IPS-18a (cell line): ENCODE results near the gene CDCP1.

ENCODE experiments used
- H3K27ac ChIP-seq: one replicate; pipeline ENCODE4 v1.5.1; 2013; ENCODE audit warnings: low read length
- H3K27me3 ChIP-seq: one replicate; pipeline ENCODE4 v1.6.1; 2013; ENCODE audit warnings: mild to moderate bottlenecking, low read length; ENCODE audit not compliant: control insufficient read depth, insufficient read depth
- H3K36me3 ChIP-seq: one replicate; pipeline ENCODE4 v1.6.1; 2013; ENCODE audit warnings: low read depth, low read length; ENCODE audit not compliant: control insufficient read depth
- H3K4me1 ChIP-seq: one replicate; pipeline ENCODE4 v1.6.1; 2013; ENCODE audit warnings: low read depth, low read length; ENCODE audit not compliant: control insufficient read depth
- H3K4me3 ChIP-seq: one replicate; pipeline ENCODE4 v1.5.1; 2013; ENCODE audit warnings: low read length
- H3K9ac ChIP-seq: one replicate; pipeline ENCODE4 v1.6.1; 2013; ENCODE audit warnings: mild to moderate bottlenecking, low read length, moderate library complexity
- H3K9me3 ChIP-seq: one replicate; pipeline ENCODE4 v1.6.1; 2013; ENCODE audit warnings: low read depth, low read length; ENCODE audit not compliant: control insufficient read depth

CDCP1 gene

DNA sequence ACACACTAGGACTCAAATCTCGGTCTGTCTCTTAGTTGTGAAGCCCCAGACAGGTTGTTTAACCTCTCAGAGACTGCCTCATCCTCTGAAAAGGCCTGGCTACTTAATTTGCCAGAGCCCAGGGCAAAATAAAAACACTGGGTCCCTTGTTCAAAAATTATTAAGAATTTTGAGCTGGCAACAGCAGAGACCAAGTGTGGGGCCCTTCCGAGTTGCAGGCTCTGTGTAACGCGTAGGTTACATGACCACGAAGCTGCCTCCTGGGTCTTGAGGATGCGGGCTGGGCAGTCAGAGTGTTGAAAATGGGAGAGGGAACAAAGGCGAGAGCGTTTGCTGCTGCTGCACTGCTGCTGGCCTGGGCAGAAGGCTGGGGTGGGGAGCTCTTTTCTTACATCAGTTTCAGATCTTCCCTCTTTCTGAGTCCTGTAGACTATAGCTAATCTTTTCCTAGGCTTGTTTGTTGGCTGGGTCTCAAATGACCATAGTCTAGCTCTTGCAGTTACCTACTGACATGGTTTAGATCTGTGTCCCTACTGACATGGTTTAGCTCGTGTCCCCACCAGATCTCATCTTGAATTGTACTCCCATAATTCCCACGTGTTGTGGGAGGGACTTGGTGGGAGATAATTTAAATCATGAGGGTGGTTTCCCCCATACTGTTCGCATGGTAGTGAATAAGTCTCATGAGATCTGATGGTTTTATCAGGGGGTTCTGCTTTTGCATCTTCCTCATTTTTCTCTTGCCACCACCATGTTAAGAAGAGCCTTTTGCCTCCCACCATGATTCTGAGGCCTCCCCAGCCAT lies 70.2 kb downstream of the CDCP1 start:
- no peaks in the 10 kb centered on the region for H3K27me3 ChIP-seq
- no peaks in the 10 kb centered on the region for H3K4me1 ChIP-seq

DNA sequence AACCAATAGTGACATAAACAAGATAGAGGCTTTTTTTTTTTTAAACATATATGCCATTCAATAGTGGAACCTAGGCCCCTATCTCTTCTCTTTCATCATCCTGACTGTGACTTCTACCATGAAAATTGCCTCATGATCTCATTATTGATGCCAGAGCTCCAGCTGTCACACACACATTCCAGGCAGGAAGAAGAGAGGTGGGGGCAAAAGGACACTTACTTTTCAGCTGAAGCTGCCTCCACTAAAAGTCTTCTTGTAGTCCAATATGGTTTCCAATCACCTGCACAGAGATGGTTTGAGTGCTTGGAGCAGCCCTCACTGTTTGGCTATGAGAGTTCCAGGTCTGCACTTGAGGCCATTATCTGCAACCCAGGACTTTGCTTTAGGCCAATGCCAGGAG lies 75.1 kb downstream of the CDCP1 start:
- Histone ChIP-seq H3K27ac (no peak overlapping the region), H3K4me1 (no peaks in the 10 kb centered on the region), H3K36me3 (no peaks in the 10 kb centered on the region), H3K9ac (no peak overlapping the region), H3K4me3 (no peak overlapping the region), H3K9me3 (no peaks in the 10 kb centered on the region), H3K27me3 (no peaks in the 10 kb centered on the region)

More for the DNA sequence above, 70.2 kb downstream of the CDCP1 start:
- Histone ChIP-seq H3K4me3 (no peak overlapping the region), H3K36me3 (no peaks in the 10 kb centered on the region), H3K9me3 (no peaks in the 10 kb centered on the region), H3K27ac (no peak overlapping the region), H3K9ac (no peak overlapping the region)

DNA sequence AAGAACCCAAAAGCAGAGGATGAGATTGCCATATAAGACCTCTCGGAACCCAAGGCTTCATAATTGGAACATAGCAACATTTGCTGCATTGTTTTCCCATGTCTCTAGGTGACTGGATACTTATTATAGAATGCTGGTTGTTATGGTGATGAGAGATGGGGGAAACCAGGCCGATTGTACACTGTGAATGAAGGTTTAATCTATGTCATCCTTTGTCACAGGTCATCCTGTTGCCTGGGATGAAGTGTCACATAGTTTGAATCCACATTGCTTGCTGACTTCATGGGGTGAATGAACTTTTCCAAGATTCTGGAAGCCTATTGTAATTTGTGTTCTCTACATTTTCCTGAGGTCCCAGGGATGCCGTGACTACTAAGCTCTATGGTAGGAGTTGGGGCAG lies 78.2 kb downstream of the CDCP1 start:
- H3K27me3 ChIP-seq, result no peaks in the 10 kb centered on the region
- H3K9me3 ChIP-seq, result no peaks in the 10 kb centered on the region
- H3K36me3 ChIP-seq, result no peaks in the 10 kb centered on the region
- H3K9ac ChIP-seq, result no peak overlapping the region
- no peaks in the 10 kb centered on the region for H3K4me1 ChIP-seq
- no peak overlapping the region for H3K27ac ChIP-seq
- H3K4me3 ChIP-seq, result no peak overlapping the region

DNA sequence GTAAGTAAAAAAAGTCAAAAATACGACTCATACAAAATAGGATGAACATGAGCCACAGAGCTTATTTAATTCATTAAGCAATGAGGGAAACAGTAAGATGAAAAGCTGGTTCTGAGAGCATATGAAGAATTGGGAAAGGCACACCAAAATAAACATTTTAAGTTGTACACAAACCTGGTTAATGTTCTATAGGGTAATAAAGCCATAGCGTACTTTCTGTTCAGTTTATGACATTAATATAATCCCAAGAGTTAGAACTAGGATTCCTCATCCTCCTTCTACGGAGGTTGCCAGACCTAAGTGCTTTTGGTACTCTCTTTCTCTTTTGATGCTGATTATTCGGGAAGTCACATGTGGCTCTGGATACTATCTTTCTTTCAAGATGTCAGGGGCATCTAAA lies 78.7 kb downstream of the CDCP1 start:
- Histone ChIP-seq H3K4me1 (no peaks in the 10 kb centered on the region), H3K27ac (no peak overlapping the region), H3K9me3 (no peaks in the 10 kb centered on the region), H3K4me3 (no peak overlapping the region), H3K36me3 (no peaks in the 10 kb centered on the region), H3K27me3 (no peaks in the 10 kb centered on the region), H3K9ac (no peak overlapping the region)

DNA sequence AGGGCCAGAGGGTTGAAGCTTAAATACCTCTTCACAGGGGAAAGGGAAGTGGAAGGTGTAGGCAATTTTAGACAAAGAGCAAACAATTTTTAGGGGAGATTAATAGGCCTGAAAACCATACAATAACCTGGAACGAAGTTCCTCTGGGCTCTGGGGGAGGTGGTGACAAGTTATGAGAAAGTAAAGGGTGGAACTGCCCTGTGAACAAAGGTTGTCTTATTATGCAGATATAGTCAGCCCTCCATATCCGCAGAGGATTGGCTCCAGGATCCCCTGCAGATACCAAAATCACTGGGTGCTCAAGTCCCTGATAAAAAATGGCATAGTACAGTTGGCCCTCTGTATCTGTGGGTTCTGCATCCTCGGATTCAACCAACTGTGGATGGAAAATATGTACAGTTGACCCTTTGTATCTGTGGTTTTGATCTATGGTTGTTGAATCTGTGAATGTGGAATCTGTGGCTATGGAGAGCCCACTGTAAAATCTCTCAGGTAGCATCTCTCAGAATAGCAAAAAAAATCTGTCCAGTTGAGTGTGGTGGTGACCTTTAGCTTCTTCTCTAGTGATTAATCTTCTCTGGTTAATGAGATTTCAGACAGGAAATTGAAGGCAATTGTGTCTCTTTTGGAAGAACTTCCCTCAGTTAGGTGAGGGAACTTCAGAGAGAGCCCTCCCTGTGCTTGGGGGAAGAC lies 79.9 kb downstream of the CDCP1 start:
- Histone ChIP-seq H3K27me3 (peaks cover 3% of the 10 kb centered on the region), H3K9me3 (no peaks in the 10 kb centered on the region), H3K9ac (no peak overlapping the region), H3K4me1 (no peaks in the 10 kb centered on the region), H3K36me3 (no peaks in the 10 kb centered on the region), H3K27ac (no peak overlapping the region), H3K4me3 (no peak overlapping the region)

DNA sequence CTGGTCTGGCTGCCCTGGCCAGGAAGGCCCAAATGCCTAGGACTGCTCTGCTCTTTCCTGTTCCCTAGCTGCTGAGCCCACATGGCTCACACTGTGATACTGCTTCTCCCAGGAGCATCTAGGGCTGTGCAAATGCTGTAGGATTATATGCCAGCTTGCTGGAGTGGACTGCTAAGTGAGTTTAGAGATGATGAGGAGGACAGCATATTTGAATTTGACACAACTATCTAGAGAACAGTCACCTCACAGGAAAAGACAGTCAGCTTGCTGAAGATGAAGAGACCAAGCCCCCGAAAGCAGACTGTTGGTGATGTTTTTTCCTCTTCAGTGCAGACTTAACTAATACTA lies 80.8 kb downstream of the CDCP1 start:
- no peak overlapping the region for H3K27ac ChIP-seq

DNA sequence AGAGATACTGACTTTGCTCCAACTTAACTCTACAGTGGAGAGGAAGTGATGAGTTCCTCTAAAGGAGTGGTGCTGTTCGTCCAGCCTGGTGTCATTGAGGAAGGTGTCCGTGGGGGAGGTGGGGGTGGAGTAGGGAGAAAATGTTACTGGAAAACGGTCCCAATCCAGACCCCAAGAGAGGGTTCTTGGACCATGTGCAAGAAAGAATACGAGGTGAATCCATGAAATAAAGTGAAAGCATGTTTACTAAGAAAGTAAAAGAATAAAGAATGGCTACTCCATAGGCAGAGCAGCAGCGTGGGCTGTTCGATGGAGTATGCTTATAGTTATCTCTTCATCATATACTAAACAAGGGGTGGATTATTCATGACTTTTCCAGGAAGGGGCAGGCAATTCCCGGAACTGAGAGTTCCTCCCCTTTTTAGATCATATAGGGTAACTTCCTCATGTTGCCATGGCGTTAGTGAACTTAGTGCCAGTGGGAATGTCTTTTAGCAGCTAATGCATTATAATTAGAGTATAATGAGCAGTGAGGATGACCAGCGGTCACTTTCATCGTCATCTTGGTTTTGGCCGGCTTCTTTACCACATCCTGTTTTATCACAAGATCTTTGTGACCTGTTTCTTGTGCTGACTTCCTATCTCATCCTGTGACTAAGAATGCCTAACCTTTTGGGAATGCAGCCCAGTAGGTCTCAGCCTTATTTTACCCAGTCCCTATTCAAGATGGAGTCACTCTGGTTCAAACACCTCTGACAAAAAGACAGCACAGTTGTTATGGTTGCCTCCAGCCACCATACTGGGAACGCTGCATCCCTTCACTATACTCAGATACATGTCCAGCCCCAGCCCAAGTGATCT lies 81.4 kb downstream of the CDCP1 start:
- no peaks in the 10 kb centered on the region for H3K9me3 ChIP-seq
- H3K4me1 ChIP-seq, result no peaks in the 10 kb centered on the region
- no peak overlapping the region for H3K27ac ChIP-seq
- peaks cover 16% of the 10 kb centered on the region for H3K27me3 ChIP-seq
- H3K36me3 ChIP-seq, result no peaks in the 10 kb centered on the region
- no peak overlapping the region for H3K9ac ChIP-seq
- no peak overlapping the region for H3K4me3 ChIP-seq

More for the DNA sequence above, 80.8 kb downstream of the CDCP1 start:
- H3K27me3 ChIP-seq, result peaks cover 10% of the 10 kb centered on the region
- H3K4me3 ChIP-seq, result no peak overlapping the region
- H3K9me3 ChIP-seq, result no peaks in the 10 kb centered on the region
- no peaks in the 10 kb centered on the region for H3K4me1 ChIP-seq
- no peak overlapping the region for H3K9ac ChIP-seq
- H3K36me3 ChIP-seq, result no peaks in the 10 kb centered on the region

DNA sequence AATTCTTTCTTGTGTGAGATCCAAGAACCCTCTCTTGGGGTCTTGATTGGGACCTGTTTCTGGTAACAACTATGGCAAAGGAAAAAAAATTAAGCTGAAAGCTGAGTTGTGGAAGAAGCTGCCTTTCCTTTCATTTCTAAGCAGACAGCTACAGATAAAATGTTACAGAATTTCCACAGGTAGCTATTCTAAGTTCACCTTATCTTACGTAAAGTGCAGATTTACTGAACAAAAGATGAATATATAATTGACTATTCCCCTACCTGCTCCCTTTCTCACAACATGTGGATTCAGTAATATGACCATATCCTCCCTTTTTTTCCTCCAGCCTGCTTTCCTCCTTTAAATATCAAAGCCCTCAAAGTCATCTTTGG lies 83.5 kb downstream of the CDCP1 start:
- Histone ChIP-seq H3K4me3 (no peak overlapping the region), H3K27me3 (peaks cover 36% of the 10 kb centered on the region), H3K27ac (no peak overlapping the region), H3K4me1 (no peaks in the 10 kb centered on the region), H3K9me3 (no peaks in the 10 kb centered on the region), H3K9ac (no peak overlapping the region), H3K36me3 (no peaks in the 10 kb centered on the region)

DNA sequence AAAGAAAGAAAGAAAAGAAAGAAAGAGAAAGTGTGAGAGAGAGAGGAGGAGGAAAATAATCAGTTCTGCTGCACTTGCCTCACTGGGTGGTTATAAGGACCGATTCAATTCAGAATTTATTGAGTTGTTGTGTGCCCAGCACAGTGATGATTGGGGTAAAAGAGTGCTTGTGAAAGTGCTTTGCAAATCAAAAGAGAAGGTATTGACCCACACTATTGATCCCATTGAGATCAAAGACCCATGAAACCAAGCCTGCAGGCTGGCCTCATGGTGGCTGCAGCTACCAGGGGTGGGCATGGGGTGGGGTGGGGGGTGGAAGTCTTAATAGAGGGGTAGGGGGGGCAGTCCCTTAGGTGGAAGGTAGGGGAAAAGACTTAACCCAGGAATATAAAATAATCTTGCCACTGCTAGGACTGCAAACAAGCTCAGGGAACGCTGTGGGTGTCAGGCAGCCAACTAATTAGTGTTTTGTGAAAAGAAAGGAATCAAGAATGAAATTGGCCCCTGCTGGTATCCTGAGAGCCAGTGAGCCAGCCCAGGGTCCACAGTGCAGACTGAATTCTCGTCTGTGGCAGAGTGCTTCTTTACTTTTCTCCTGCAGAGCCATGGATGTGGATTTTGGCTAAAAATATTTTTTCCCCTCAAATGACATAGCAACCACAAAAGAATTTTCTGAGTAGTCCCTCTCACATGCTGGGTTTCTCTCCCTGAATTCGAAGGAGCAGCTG lies 85.8 kb downstream of the CDCP1 start:
- Histone ChIP-seq H3K27me3 (peaks cover 59% of the 10 kb centered on the region), H3K27ac (no peak overlapping the region), H3K4me1 (no peaks in the 10 kb centered on the region), H3K4me3 (no peak overlapping the region), H3K9me3 (no peaks in the 10 kb centered on the region), H3K9ac (no peak overlapping the region), H3K36me3 (no peaks in the 10 kb centered on the region)

DNA sequence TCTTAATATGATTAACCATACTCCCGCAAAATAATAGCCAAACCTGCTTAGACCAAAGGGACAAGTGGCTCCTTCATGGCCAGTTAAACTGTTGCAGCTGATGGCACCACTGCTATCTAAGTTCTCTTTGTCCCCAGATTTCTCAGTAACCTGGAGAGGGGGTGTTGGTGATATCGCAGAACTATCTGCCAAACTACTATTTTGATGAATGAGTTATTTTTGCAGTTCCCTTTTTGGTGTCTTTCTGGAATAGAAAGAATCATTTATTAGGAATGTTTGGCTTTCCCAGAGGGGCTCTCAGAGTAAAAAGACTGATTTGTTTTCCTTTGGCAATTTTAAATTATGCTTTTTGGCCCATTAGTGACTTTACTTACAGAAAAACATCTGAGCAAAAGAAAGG lies 87.0 kb downstream of the CDCP1 start:
- Histone ChIP-seq H3K9ac (no peak overlapping the region), H3K4me1 (no peaks in the 10 kb centered on the region), H3K27ac (no peak overlapping the region), H3K36me3 (no peaks in the 10 kb centered on the region), H3K9me3 (no peaks in the 10 kb centered on the region), H3K4me3 (no peak overlapping the region), H3K27me3 (peaks cover 71% of the 10 kb centered on the region)

DNA sequence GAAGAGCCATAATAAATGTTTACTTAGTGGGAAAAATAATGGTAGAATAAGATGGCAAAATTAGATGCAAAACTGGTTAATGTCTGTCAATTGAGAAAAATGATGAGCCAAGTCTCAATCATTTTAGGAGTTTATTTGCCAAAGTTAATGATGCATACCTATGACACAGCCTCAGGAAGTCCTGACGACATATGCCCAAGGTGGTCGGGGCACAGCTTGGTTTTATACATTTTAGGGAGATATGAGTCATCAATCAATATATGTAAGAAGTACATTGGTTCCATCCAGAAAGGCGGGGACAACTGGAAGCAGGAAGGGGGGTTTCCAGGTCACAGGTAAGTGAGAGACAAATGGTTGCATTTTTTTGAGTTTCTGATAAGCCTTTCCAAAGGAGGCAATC lies 88.6 kb downstream of the CDCP1 start:
- no peak overlapping the region for H3K9ac ChIP-seq
- H3K36me3 ChIP-seq, result no peaks in the 10 kb centered on the region
- H3K9me3 ChIP-seq, result no peaks in the 10 kb centered on the region
- H3K27me3 ChIP-seq, result peaks cover 74% of the 10 kb centered on the region
- no peak overlapping the region for H3K27ac ChIP-seq
- no peaks in the 10 kb centered on the region for H3K4me1 ChIP-seq
- H3K4me3 ChIP-seq, result no peak overlapping the region
